ENCODE measurements around the gene TBC1D16.

Gene TBC1D16

DNA sequence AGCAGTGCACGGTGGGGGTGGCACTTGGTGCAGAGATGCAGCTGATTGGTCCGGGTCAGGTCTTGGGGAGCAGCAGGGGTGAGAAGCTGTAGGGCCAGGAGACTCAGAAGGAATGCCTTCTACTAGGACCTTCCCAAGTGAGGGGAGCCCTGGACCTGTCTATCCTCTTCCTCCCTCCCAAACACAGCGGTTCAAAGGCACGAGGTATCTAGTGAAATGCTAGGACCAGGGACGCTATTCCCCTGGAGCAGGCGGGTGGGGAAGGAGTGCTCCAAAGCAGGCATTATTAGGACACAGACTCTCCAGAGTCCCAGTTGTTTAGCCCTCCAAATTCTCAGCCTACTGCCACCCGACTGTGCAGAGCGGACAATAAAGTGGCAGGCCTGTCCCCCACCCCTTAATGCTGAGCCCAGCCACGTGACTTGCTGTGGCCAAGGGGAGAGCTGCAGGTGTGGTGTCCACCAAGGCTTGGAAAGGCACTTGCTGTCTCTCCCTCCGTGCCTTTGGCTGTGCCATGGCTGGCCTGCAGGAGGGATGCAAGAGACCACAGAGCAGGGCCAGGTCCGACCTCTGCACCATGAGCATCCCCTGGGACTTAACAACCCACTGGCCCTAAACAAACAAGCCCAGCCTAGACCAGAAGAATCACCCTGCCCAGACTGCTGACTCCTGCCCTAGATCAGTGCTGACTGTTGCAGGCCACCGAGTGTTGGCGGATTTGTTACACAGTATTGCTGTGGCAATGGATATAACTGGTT lies 97.2 kb downstream of the TBC1D16 start:
- ChIA-PET CTCF (interaction anchor here (1.5 kb wide), 1 partner anchor 29 kb away, joined by 3 read pairs; no protein-coding TSS in a partner anchor), POLR2A (no interaction called here)
- TF ChIP-seq, protein P1, sequence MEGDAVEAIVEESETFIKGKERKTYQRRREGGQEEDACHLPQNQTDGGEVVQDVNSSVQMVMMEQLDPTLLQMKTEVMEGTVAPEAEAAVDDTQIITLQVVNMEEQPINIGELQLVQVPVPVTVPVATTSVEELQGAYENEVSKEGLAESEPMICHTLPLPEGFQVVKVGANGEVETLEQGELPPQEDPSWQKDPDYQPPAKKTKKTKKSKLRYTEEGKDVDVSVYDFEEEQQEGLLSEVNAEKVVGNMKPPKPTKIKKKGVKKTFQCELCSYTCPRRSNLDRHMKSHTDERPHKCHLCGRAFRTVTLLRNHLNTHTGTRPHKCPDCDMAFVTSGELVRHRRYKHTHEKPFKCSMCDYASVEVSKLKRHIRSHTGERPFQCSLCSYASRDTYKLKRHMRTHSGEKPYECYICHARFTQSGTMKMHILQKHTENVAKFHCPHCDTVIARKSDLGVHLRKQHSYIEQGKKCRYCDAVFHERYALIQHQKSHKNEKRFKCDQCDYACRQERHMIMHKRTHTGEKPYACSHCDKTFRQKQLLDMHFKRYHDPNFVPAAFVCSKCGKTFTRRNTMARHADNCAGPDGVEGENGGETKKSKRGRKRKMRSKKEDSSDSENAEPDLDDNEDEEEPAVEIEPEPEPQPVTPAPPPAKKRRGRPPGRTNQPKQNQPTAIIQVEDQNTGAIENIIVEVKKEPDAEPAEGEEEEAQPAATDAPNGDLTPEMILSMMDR (IDR thresholded peaks at IDR 0.05; ENCODE audit: control extremely low read depth, extremely low read depth, low read depth, missing control alignments): no peak
- DNase-seq (ENCODE audit: extremely low spot score): no peak

DNA sequence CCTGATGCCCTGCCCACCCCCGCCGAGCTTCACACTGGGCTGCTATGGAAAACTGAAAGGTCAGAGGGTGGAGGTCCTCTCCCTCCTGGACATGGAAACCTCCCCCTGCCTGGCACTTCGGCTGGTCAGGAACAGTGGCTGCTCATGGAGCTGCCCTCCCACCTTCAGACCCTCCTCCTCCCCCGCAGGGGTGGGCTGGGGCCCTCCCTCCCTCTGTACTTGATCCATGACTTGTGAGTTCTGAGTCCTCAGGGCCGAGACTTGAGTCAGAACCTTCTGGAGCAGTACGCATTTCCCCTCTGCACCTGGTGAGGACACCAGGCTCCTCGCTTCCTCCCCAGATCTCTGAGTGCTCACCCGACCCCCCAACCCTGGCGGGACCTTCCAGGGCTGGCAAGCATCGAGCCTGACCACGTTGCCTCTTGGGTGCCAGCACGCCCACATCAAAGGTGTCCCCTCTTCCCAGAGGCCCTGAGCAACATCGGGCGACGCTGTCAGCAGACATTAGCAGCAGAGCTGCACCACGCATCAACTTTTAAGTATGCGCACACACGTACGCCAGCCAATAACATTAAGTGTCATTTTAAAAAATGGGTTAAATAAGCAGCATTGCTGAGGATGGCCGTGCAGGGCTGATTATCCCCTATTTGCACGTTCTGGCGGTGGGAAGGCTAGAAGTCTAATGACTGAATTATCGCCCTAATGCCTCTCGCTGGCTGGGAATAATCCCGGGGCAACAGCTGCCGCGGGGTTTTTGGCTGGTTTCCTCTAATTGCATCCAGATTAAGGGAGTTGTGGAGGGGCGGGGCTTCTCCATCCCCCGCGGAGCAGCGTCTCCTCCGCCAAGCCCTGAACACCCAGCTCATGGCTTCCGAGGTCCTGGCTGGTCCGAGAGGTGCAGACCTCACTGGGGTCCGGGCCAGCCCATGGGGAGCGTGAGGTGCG lies 98.0 kb downstream of the TBC1D16 start:
- ChIA-PET CTCF (interaction anchor here (1.5 kb wide), 1 partner anchor 30 kb away, joined by 3 read pairs; no protein-coding TSS in a partner anchor), POLR2A (no interaction called here)
- DNase-seq (ENCODE audit: extremely low spot score): no peak
- TF ChIP-seq, protein P1 (IDR thresholded peaks at IDR 0.05; ENCODE audit: control extremely low read depth, extremely low read depth, low read depth, missing control alignments): no peak

DNA sequence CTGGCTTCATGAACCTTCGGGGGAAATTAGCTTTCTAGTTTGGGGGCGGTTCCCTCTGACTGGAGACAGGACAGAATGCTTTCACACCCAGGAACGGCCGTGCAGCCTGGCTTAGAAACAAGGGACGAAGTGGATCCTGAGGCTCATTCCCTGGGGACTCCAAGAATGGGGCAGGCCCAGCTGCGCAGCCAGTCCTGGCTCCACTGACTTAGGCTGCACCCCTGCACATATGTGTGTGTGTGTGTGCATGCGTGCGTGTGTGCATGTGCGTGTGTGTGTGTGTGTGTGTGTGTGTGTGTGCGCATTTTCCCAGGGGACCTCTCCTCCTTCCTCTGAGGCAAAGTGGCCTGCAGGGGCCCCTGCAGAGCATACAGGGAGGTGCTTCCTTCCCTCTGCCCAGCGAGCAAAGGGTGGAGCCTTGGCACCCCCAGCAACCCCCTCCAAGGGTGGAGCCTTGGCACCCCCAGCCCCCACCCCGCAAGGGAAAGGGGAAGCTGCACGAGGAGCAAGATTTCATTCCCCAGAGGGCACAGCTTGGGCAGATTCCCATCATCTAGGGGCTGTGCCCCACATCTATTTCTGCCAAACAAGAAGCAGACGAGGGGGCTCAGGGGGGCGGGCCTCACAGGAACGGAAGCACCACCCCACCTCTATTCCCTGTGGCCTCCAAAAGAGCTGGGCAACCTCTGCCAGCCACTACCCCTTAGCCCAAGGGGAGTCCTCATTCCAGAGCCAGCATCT lies 98.9 kb downstream of the TBC1D16 start:
- no peak for DNase-seq (ENCODE audit: extremely low spot score)
- POLR2A ChIA-PET: no interaction called here
- TF ChIP-seq, protein P1 (IDR thresholded peaks at IDR 0.05; ENCODE audit: control extremely low read depth, extremely low read depth, low read depth, missing control alignments): no peak
- CTCF ChIA-PET: interaction anchor here (1.5 kb wide), 1 partner anchor 31 kb away, joined by 3 read pairs; no protein-coding TSS in a partner anchor

DNA sequence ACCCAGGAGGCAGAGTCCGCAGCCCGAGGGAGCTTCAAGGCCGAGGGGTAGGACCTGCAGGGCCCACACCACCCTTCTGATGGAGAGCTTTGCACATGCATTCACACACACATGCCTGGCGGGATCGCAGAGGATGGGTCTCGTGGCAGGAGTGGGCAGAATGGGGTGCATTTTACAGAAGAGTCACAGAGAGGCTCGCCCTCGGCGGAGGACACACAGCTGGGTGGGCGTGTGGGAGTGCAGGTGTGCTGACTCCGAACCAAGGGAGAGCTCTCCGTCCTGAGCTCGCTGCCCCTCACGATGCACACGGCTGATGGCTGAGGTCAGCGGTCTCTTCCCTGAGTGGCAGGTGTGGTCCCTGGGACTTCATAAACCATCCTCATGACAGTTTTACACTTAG lies 99.6 kb downstream of the TBC1D16 start:
- no peak for DNase-seq (ENCODE audit: extremely low spot score)
- TF ChIP-seq, protein P1 (IDR thresholded peaks at IDR 0.05; ENCODE audit: control extremely low read depth, extremely low read depth, low read depth, missing control alignments): no peak
- ChIA-PET CTCF (no interaction called here), POLR2A (no interaction called here)

DNA sequence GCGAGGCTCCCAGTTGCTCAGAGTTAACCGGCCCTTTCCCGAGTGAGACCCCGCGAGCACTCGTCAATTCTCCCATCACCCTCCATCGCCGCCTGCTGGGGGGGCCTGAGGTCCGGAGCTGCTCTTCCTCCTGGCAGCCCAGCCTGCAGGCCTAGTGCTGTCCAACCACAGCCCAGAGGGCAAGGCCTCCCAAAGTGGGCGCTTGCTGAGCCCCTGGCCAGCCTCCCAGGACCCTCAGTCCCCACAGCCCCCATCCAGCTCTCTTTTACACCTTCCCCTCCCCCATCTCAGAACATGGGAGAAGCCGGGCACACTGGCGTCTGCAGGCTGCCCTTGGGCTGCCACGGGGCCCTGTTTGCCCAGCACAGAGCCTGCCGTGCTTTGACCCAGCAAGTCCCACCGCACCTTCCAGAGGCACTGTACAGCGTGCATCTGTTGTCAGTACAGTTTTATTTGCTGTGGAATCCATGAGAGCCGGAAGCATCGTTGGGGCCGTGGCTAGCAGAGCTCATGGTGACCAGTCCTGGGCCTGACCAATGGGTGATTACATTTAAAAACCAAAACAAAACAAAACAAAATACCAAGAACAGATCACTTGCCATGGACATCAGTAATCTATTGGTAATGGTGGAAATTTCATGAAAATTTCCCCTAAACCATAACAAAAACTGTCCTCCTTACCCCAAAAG lies 100.3 kb downstream of the TBC1D16 start:
- DNase-seq (ENCODE audit: extremely low spot score): no peak
- POLR2A ChIA-PET: interaction anchor here (0.6 kb wide), 1 partner anchor 9 kb away, joined by 3 read pairs; no protein-coding TSS in a partner anchor
- TF ChIP-seq, protein P1 (IDR thresholded peaks at IDR 0.05; ENCODE audit: control extremely low read depth, extremely low read depth, low read depth, missing control alignments): no peak
- CTCF ChIA-PET: no interaction called here
